ENCODE results near the gene LZTFL1.

DNA sequence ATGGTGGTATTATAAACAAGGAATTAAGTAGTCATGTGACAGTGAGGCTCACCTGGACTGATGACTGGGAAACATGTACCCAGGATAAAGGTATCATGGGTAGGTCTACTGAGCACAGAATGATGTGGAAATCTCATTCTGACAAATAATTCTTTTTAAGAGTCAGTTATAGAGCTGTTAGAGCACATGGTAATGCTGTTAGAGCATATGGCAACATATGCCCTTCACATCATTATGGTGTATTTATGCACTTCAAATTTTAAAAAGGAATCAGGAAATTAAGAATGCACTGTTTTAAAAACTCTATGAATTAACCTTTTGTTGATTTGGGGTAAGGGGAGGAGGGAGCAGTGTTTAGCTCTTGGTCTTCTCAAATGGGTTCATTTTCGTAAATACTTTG, 47.3 kb downstream of the LZTFL1 start:
- TF ChIP-seq POLR2AphosphoS5 (IDR thresholded peaks at IDR 0.05; ENCODE audit: borderline replicate concordance, low read depth, low read length) (no peak), EZH2 (IDR thresholded peaks at IDR 0.05) (no peak)

All from SK-N-MC (cell line).